ENCODE data around the gene STX16. TPM values are rescaled to one million over a fixed set of nuclear protein-coding genes. Genes with fewer than 3 reads are reported as not detected.
"Not testable (repeated sequence)": the region's sequence is repeated elsewhere in the genome, so short reads cannot be mapped to it uniquely, and the experiment has no call there.

Gene STX16
- total RNA-seq, 1 experiment from 2014 or later, result 89.1 TPM

DNA sequence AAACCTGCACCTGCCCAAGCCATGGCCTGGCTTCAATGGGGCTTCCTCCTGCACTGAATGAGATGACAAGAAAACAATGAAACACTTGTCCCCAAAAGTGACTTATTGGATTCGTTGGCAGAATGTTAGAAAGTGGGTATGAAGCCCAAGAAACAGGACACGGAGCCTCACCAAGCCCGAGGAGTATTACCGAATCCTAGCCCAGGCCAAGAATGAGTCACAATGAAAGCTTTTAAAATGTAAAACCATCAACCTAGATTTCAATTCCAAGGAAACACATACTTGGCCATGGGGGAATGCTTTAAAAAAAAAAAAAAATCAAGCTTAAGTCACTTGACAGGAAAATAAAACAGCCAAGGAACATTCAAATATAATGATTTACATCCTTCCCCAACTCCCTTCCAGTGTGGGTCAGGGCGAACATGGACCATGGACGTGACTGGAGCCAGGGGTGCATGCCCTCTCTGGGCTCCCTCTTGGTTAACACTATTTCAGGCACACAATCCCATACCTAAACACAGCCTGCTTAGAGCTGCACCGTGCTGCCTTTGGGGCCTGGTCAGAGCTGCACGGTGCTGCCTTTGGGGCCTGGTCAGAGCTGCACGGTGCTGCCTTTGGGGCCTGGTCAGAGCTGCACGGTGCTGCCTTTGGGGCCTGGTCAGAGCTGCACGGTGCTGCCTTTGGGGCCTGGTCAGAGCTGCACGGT, 3.1 kb upstream of the STX16 start (continued):
- TF ChIP-seq, protein P1, sequence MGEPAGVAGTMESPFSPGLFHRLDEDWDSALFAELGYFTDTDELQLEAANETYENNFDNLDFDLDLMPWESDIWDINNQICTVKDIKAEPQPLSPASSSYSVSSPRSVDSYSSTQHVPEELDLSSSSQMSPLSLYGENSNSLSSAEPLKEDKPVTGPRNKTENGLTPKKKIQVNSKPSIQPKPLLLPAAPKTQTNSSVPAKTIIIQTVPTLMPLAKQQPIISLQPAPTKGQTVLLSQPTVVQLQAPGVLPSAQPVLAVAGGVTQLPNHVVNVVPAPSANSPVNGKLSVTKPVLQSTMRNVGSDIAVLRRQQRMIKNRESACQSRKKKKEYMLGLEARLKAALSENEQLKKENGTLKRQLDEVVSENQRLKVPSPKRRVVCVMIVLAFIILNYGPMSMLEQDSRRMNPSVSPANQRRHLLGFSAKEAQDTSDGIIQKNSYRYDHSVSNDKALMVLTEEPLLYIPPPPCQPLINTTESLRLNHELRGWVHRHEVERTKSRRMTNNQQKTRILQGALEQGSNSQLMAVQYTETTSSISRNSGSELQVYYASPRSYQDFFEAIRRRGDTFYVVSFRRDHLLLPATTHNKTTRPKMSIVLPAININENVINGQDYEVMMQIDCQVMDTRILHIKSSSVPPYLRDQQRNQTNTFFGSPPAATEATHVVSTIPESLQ (CRISPR knock-in tag; IDR thresholded peaks at IDR 0.05), result no peak
- no peak for TF ChIP-seq FOXP1 (CRISPR knock-in tag; IDR thresholded peaks at IDR 0.05; ENCODE audit: borderline replicate concordance)

DNA sequence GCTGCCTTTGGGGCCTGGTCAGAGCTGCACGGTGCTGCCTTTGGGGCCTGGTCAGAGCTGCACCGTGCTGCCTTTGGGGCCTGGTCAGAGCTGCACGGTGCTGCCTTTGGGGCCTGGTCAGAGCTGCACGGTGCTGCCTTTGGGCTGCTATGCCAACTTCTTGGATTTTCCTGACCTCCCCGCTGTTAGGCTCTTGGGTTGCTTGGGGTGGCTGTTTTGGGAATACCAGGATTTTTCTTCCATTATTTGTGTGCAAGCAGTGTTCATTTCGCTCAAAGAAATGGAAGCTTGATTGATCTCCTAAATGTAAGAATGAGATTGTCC, 2.6 kb upstream of the STX16 start:
- not testable (repeated sequence) for H3K27me3 Mint-ChIP-seq (ENCODE audit: low read depth); ATAC-seq; H3K36me3 Mint-ChIP-seq; H3K27ac Mint-ChIP-seq; H3K9me3 Mint-ChIP-seq
- Mint-ChIP-seq H3K4me3 (peak overlapping the region; percentile 63), H3K4me1 (peaks cover 21% of the 10 kb centered on the region)
- ChIA-PET CTCF (interaction anchor here (0.6 to 7.3 kb wide), 8 partner anchors 9 to 756 kb away, joined by 3 to 119 read pairs (median 5); partner anchors contain the start of genes GNAS and NPEPL1), POLR2A (interaction anchor here (0.6 to 4.2 kb wide), 3 partner anchors 43 to 192 kb away, joined by 3 to 25 read pairs (median 6); no protein-coding TSS in a partner anchor)
- peak; percentile 5 for DNase-seq (ENCODE audit: low spot score)

DNA sequence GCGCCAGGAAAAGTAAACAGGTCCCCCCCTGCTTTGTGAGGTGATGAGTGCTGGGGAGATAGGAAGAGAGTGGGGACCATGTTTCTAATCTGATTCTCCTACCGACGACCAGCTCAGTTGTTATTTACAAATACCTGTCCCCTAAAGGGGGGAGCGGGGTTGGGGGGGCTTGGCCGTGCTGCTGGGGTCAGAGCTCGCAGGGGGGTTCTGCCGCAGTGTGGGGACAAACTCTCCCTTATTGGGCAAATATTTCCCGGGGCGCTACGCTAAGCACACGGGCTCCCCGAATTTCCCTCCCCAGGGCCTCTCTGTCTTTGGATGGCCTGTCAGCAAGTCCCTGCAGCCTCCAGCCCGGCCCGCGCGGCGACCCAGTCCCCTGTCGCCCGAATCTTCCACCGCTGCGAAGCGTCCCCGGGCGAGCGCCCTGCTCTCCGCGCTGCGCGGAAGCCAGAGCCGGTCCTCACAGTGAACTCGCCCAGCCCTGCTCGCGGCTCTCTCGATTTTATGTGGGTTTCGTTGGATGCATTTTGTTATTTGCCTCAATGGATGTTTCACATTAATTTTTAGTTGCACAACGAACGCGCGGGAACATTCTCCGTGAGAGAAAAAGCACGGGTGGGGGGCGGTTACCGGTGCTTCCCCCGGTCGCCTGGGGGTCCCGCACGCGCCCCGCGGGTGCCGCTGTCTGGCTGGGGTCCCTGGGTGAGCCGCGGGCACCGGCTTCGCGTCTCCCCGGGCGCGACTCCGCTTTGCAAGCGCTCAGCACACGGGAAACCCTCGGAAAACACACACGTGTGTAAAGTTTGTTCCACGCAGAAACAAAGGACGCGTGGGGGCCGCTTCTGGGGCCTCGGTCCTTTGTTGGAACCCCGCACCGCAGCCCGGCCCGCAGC, 1.5 kb upstream of the STX16 start:
- peaks cover 24% of the 10 kb centered on the region for H3K4me1 Mint-ChIP-seq
- peak overlapping the region; percentile 53; the same call in 1 of the 2 replicates for H3K27ac Mint-ChIP-seq
- ChIA-PET POLR2A (interaction anchor here (0.6 to 4.2 kb wide), 8 partner anchors 20 to 211 kb away, joined by 3 to 25 read pairs (median 7); partner anchors contain the start of gene GNAS), CTCF (interaction anchor here (0.5 to 7.3 kb wide), 20 partner anchors 10 to 221 kb away, joined by 3 to 119 read pairs (median 6); partner anchors contain the start of genes GNAS and NPEPL1)
- no peaks in the 10 kb centered on the region for H3K36me3 Mint-ChIP-seq
- TF ChIP-seq ZNF423 (CRISPR knock-in tag; IDR thresholded peaks at IDR 0.05), result no peak
- TF ChIP-seq ZNF317 (CRISPR knock-in tag; IDR thresholded peaks at IDR 0.05; ENCODE audit: borderline replicate concordance, low read depth), result 0 out of 2 replicates have a peak, but pooled peaks have one; percentile 7
- no peak for TF ChIP-seq CBFB (CRISPR knock-in tag; IDR thresholded peaks at IDR 0.05; ENCODE audit: low read depth)
- TF ChIP-seq NFATC4 (CRISPR knock-in tag; IDR thresholded peaks at IDR 0.05), result no peak
- peak; percentile 5; the same call in 1 of the 2 replicates for ATAC-seq
- H3K4me3 Mint-ChIP-seq, result peak overlapping the region; percentile 63
- no peaks in the 10 kb centered on the region; the same call in 1 of the 2 replicates for H3K27me3 Mint-ChIP-seq (ENCODE audit: low read depth)
- DNase-seq (ENCODE audit: low spot score), result peak; percentile 51
- H3K9me3 Mint-ChIP-seq, result no peaks in the 10 kb centered on the region

DNA sequence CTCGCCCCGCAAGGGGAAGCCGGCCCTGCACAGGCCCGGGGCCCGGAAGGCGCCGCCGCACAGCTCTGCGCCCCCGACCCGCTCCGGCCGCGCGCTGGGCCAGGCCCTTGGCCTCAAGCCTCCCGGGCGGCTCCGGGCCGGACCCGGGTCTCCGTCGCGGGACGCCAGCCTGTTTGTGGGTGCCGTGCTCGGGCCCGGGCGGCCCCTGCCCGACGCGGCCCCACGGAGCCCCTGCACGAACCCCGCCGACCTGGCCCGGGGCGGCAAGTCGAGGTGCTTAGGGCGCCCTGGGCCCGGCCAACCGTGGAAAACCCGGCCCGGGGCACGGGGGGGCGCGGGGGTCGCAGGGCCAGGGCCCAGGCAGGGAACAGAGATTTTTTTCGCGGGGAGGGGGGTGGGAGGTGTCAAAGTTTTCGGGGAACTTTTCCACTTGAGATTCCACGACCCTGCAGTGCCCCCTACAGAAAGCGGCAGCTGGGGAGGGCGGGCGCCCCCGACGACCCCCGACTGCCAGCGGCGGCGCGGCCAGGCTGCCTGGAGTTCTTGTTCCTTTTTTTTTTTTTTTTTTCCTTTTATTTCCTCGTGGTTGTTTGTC, 805 bp upstream of the STX16 start:
- peaks cover 27% of the 10 kb centered on the region for H3K4me1 Mint-ChIP-seq
- POLR2A ChIA-PET, result interaction anchor here (0.6 to 4.2 kb wide), 10 partner anchors 10 to 421 kb away, joined by 3 to 25 read pairs (median 7); partner anchors contain the start of gene GNAS
- no peak for TF ChIP-seq CREM (CRISPR knock-in tag; IDR thresholded peaks at IDR 0.05)
- TF ChIP-seq GRHL2 (CRISPR knock-in tag; IDR thresholded peaks at IDR 0.05; ENCODE audit: insufficient replicate concordance, severe bottlenecking), result no peak
- no peak for TF ChIP-seq HMGA2 (CRISPR knock-in tag; IDR thresholded peaks at IDR 0.05)
- TF ChIP-seq ZNF396 (CRISPR knock-in tag; IDR thresholded peaks at IDR 0.05; ENCODE audit: borderline replicate concordance), result no peak
- no peak for TF ChIP-seq JAZF1 (CRISPR knock-in tag; IDR thresholded peaks at IDR 0.05)
- TF ChIP-seq TEAD4 (CRISPR knock-in tag; IDR thresholded peaks at IDR 0.05), result no peak
- TF ChIP-seq ZNF416 (CRISPR knock-in tag; IDR thresholded peaks at IDR 0.05), result no peak
- peak; percentile 16; the same call in 1 of the 2 replicates for TF ChIP-seq SP1 (CRISPR knock-in tag; conservative IDR thresholded peaks at IDR 0.05)
- TF ChIP-seq GTF2I (CRISPR knock-in tag; conservative IDR thresholded peaks at IDR 0.05), result no peak
- 0 out of 2 replicates have a peak, but pooled peaks have one; percentile 38 for TF ChIP-seq FOXP1 (CRISPR knock-in tag; IDR thresholded peaks at IDR 0.05; ENCODE audit: borderline replicate concordance)
- ATAC-seq (peak; percentile 22), DNase-seq (ENCODE audit: low spot score) (no peak)
- H3K27me3 Mint-ChIP-seq (ENCODE audit: low read depth), result no peaks in the 10 kb centered on the region; the same call in 1 of the 2 replicates
- CTCF ChIA-PET, result interaction anchor here (0.5 to 7.3 kb wide), 32 partner anchors 13 to 420 kb away, joined by 3 to 119 read pairs (median 6); partner anchors contain the start of genes GNAS and NPEPL1
- H3K27ac Mint-ChIP-seq, result no peak overlapping the region
- peak overlapping the region; percentile 90 for H3K4me3 Mint-ChIP-seq
- no peaks in the 10 kb centered on the region for H3K36me3 Mint-ChIP-seq
- H3K9me3 Mint-ChIP-seq, result no peaks in the 10 kb centered on the region

All from WTC11 (cell line).